GM12801 (cell line): ENCODE data around the gene ADAMTS17.

Source experiments
- TF ChIP-seq, protein P1 (sequence below): IDR thresholded peaks from one replicate; pipeline ENCODE4 v1.5.1; 2011; ENCODE audit warnings: control low read depth; ENCODE audit not compliant: insufficient read length; ENCODE audit errors: extremely low read depth

ADAMTS17 gene

GRCh38 chr15:100114100-100114499 lies 227.7 kb downstream of the ADAMTS17 start:
- TF ChIP-seq, protein P1, sequence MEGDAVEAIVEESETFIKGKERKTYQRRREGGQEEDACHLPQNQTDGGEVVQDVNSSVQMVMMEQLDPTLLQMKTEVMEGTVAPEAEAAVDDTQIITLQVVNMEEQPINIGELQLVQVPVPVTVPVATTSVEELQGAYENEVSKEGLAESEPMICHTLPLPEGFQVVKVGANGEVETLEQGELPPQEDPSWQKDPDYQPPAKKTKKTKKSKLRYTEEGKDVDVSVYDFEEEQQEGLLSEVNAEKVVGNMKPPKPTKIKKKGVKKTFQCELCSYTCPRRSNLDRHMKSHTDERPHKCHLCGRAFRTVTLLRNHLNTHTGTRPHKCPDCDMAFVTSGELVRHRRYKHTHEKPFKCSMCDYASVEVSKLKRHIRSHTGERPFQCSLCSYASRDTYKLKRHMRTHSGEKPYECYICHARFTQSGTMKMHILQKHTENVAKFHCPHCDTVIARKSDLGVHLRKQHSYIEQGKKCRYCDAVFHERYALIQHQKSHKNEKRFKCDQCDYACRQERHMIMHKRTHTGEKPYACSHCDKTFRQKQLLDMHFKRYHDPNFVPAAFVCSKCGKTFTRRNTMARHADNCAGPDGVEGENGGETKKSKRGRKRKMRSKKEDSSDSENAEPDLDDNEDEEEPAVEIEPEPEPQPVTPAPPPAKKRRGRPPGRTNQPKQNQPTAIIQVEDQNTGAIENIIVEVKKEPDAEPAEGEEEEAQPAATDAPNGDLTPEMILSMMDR: no peak

DNA sequence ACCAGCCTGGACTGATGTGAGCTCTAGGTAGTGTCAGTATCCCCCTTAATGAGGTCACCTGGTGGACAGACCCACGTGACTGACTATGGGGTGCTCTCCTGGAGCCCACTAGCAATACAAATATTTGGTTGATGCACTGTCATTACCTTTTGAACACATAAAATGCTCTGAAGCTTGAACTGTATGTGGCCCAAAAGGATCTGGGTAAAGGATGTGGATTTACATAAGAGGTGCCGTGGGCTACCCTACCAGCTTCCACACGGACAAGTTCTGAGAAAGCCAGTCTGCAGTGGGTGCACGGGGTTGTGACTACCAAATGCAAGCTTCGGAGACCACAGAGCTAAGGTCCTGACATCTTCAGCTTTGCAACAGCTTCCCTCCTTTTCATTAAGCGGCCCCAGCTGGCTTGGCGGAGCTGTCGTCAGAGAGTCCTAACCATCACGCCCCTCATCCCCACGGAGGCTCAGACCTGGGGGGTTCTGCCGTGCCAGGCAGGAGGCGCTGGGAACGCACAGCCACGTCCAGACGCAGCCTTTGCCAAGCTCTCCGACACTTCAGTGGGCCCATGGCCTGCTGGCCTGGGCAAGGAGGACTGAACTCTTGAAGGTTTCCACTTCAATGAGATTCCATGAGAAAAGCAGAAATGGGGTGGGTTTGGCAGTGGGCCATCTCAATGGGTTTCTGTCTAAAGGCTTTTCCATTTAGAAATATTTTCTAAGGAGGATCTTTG lies 228.3 kb downstream of the ADAMTS17 start:
- TF ChIP-seq, protein P1: no peak

GRCh38 chr15:100112636-100113305 lies 229.0 kb downstream of the ADAMTS17 start:
- TF ChIP-seq, protein P1: no peak

DNA sequence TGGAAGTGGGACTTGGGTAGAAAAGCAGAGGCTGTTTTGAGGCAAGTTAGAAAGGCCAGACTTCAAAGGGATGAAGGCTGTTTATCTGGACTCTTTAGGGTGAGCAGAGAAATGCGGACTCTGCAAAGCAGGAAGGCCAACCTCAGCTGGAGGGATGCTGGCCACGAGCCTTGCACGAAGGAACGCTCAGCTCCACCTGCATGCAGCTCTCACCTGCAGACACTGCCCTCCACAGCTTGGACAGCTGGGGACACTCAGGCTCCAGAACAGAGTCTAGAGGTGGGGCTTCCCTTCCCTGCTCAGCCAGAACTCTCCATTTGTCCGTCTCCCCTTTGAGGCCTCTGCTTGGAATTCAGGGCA lies 229.7 kb downstream of the ADAMTS17 start:
- TF ChIP-seq, protein P1: no peak

GRCh38 chr15:100111125-100112060 lies 230.4 kb downstream of the ADAMTS17 start:
- TF ChIP-seq, protein P1: no peak

- TF ChIP-seq, protein P1: no peak
Measured at GRCh38 chr15:100109486-100110035, 232.2 kb downstream of the ADAMTS17 start.

DNA sequence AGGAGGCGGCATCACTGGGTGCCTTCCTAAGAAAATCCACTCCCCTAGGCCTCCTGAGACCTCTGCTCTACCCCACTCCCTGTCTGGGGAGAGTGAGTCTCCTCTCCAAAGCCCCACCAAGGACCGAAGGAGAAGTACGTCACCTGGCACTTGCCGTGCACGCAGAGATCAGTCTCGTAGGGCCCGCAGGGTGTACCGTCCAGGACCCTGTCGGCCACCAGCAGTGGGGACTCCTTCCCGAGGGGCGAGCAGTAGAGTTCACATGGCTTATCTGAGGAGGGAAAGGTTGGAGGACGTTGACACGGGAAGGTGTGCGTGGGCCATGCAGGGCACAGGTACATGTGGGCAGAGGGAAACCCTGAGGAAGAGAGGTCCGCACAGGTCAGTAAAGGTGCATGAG lies 232.9 kb downstream of the ADAMTS17 start:
- TF ChIP-seq, protein P1: no peak
